HK-2 (cell line): ENCODE measurements around the gene DBI.
"Not testable (repeated sequence)": the region's sequence is repeated elsewhere in the genome, so short reads cannot be mapped to it uniquely, and the experiment has no call there.

Experiments used
- DNase-seq: peaks from one replicate; pipeline ENCODE4 v3.0.0-alpha.2; 2018; ENCODE audit not compliant: unreplicated experiment

DBI gene

DNA sequence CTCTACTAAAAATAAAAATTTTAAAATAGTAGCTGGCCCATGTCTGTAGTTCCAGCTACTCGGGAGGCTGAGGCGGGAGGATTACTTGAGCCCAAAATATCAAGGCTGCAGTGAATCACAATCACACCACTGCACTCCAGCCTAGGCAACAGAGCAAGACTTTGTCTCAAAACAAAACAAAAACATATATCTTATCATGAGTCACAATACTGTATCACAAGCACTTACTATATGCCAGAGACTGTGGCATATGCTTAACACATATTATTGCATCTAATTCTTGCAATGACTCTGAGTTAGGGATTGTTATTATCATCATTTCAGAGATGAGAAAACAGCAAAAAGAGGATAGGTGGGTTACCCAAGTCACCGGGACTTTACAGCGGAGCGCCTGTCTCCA lies 35.3 kb downstream of the DBI start:
- DNase-seq, result no peak

DNA sequence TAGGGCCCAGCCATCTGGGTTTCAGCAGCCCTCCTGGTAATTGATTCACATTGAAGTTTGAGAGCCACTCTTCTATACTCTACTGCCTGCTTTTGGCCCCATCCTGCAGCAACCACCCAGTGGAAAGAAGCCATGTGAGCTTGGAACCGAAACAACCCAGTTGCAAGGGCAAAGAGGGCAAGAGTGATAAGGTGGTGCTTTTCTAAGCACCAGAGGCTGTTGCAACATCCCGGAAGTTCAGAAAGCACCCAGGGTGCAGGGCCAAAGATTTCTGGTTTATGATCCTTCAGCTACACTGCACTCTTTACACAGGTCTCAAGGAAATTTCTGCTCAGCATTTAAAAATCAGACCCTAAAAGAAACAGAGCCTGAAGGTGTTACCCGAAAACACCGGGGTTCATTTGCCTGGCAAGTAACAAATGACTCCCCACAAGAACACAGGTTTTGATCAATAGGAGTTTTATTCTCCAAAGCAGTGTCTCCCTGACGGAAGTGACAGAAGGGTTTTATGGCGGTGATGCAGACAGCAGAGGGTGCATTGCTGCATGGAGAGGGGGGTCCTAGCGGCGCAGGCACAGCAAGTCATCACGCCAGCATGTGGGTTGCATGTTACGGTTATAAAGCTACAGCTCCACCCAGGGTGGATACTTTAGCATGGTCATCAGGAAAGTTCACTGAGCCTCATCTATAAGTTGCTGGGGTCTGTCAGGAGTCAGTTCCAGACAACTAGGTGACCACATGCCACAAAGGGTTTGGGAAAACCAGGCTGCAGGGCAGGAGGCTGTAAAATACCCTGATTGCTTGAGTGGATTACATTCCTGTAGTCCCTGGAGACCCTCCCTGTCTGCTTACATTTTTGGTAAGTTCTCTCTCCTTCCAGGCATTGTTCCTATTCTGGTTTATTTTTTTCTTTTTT lies 36.1 kb downstream of the DBI start:
- DNase-seq, result no peak

DNA sequence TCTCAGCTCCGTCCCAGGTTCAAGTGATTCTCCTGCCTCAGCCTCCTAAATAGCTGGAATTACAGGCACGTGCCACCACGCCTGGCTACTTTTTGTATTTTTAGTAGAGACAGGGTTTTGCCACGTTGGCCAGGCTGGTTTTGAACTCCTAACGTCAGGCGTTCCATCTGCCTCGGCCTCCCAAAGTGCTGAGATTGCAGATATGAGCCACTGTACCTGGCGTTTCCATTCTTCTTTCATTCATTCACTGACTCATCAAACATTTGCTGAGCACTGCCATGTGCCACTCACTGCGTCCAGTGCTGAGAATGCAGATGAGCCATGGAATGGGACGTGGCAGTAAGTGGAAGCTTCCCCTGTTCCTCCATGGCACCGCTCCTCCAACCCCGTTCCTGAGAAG lies 36.8 kb downstream of the DBI start:
- not testable (repeated sequence) for DNase-seq

DNA sequence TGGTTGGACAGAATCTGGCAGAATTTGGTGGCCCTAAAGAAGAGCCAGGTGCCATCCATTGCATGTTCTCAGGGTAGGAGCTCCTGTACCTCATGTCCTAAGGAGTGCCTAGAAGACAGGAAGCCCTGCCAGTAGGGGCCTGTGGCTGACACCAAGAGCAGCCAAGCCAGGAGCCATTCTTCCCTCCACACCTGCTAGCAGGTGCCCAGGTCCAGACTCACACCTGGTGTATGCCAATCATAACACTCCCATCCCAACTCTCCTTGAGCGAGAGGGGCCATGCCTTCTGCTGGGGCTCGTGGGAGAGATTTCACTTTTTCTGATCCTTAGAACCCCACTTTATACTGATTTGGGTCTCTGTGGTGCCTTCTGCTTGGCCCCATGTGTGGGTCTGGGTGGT lies 38.4 kb downstream of the DBI start:
- no peak for DNase-seq

DNA sequence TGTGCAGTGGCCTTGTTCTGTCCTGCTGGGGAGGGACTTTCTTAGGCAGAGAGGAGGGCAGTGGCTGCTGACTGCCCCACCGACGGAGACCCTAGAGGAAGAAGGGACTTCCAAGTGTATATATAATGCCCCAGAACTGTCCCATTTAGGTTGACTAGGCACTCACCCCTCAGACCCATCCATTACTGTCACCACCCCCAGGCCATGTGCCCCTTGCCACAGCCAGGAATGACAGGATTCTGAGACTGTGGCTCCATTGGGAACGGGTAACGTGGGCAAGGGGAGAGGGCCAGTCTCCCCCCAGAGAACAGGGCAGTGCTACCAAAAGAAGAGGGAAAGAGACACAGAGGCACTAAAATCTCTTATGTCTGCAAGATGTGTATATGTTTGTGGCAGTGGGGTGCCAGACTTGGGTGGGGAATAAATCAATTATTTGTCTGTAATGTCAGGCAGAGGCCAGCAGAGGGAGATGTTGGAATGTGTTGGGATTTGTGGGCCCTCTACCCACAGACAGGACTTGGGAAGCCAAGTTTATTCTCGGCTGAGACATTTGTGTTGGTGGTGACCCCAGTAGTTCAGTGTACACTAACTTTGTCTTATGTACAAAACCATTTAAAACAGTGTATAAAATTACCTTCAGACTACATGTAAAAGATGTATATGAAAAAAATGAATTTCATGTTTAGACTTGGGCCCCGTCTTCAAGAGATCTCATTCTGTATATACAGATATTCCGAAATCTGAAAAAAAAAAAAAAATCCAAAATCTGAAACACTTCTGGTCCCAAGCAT lies 40.8 kb downstream of the DBI start:
- peak; percentile 50 for DNase-seq

DNA sequence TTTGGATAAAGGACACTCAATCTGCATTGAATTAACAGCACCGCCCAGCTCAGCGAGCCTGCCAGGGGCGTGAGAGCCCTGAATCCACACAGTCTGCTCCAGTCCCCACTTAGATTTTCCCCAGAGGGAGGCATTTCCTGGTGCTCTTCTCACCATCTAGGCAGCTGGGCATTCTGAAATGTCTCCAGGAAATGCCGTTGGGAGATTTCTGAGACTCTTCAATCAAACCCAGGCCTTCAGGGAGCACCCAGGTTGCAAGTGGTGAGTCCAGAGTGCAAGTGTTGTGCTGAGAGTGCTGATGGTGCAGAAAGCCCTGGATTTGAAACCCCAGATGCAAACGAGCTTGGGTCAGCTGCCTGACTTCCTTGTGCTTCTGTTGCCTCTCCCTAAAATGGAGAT lies 41.4 kb downstream of the DBI start:
- DNase-seq, result no peak

DNA sequence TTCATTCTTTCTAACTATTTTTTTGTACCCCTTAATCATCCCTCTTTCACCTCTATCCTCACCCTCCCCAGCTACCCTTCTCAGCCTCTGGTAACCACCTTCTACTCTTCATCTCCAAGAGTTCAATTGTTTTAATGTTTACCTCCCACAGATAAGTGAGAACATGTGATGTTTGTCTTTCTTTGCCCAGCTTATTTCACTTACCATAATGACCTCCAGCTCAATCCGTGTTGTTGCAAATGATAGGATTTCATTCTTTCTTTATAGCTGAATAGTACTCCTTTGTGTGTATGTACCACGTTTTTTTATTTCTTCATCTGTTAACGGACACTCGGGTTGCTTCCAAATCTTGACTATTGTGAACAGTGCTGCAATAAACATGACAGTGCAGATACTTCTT lies 42.7 kb downstream of the DBI start:
- DNase-seq, result no peak

DNA sequence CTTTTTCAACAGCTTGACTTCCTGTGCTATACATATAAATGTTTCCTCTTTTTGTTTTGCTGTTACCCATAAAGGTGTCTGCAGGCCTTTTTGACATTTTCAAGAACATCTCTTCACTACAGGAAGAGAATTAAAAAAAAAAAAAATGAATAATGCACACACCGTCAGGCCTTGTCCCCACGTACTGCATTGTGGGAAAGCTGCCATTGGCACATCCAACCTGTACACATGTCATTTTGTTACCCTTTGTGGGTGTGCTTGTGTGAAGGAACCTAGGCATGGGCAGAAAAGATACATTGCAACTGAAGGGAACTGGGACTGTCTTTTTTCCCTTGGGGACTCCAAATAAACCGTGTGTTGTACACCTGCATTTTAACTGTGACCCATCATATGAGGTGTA lies 48.1 kb downstream of the DBI start:
- DNase-seq, result no peak

DNA sequence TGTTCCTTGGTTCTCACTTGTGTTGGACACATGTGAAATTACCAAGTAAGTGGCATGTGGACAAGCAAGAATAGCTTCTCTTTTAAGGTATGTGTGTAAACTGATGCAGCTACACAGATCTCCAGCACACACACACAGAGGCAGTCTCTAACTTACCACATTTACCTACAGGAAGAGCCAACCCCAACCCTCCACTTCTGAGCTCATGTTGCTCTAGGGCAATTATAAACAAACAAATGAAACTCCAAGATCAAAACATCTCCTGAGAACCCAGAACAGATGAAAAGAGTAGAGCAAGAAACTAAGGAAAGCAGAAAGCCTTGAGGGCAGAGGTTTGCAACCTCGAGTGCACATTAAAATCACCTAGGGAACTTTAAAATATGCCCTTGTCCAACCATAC lies 48.9 kb downstream of the DBI start:
- DNase-seq, result no peak

DNA sequence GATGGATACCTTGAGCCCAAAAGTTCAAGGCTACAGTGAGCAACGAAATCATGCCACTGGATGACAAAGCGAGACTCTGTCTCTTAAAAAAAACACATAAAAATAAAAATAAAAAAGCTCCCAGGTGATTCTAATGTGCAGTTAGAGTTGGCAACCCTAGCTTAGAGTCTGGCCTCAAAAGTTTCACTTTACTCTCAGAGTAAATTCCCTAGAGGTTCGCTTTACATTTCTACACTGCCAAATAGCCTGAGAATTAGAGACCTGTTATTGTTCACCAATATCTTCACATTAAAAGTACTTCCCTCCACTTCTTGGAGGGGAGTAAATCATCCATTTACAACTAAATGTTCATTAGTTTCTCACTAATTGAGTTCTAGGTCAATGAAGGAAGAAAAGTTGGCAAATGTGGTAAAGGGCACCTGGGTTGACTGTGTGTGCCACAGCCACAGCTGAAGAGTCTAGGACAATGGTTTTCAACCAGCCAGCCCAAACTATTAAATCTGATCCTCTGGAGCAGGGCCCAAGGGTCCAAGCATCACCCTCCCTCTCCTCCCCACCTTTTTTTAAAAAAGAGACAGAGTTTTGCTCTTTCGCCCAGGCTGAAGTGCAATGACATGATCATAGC lies 49.6 kb downstream of the DBI start:
- no peak for DNase-seq

DNA sequence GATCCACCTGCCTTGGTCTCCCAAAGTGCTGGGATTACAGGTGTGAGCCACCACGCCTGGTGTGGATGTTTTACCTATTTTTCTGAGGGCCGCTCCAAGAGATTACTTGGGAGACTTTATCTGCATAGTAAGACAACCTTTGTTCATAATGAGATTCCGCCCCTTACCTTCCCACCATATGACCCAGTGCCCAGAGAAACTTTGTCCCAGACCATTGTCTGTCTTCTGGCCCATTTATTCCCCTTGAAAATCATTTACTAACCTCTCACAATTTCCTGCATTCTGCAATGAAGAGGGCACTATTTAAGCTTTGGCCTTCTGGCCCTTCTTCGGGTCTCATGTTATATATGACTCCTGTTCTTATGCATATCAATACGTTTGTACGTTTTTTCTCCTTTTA lies 51.1 kb downstream of the DBI start:
- DNase-seq, result no peak

DNA sequence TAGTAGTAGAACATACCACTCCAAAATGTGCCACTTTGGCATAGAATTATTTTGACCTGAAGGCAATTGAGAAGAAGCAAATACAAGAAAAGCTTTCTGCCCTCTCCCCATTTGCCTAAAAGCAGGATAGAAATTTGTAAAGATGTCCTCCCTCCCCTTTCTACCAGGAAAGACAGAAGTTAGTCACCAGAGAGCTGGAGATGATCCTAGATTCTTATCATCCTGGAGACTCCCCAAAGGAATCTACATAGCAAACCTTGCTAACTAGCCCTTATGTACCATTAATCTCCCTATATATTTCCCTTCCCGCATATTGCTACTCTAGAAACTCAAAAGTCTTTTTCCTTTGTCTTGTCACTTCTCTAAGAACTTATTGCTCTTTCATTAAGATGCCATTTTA lies 52.3 kb downstream of the DBI start:
- DNase-seq, result no peak

DNA sequence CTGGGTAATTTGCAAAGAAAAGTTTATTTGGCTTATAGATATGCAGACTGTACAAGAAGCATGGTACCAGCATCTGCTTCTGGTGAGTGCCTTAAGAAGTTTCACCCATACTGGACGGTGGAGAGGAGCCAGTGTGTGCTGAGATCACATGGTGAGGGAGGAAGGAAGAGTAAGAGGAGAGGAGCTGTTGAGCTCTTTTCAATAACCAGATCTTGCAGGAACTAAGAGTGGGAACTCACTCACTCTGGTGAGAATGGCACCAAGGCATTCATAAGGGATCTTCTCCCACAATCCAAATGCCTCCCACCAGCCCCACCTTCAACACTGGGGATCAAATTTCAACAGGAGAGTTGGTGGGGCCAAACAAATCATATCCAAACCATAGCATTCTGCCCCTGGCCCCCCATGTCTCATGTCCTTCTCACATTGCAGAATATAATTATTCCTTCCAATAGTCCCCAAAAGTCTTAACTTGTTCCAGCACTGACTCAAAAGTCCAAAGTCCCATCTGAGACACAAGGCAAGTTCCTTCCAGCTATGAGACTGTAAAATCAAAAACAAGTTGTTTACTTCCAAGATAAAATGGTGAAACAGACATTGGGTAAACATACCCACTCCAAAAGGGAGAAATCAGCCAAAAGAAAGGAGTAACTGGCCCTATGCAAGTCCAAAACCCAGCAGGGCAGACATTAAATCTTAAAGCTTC lies 53.2 kb downstream of the DBI start:
- no peak for DNase-seq

DNA sequence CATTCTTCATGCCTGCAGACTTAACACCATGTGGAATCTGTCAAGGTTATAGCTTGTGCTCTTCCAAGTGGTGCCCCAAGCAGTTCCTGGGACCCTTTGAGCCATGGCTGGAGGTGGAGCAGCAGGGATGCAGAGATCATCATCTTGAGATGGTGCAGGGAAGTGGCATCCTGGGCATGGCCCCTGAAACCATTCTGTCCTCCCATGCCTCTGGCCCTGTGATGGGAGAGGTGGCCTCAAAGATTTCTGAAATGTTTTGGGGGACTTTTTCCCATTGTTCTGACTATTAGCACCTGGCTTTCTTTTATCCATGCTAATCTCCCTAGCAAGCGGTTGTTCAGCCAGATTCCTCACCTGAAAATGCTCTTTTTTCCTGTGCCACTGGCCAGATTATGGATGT lies 54.5 kb downstream of the DBI start:
- no peak for DNase-seq

DNA sequence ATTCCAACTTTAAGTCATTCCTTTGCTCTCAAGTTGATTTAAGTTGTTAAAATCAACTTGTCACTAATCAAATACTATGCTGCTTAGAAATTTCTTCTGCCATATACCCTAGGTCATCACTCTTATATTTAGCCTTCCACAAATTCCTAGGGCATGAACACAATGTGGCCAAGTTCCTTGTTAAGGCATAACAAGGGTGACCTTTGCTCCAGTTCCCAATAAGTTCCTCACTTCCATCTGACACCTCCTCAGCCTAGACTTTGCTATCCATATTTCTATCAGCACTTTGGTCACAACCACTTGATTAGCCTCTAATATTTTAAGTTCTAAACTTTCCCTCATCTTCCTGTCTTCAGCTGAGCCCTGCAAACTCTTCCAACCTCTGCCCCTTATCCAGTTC lies 55.0 kb downstream of the DBI start:
- no peak for DNase-seq
